GM21576 (cell line): ENCODE measurements around the gene CHAD.
"Not testable (repeated sequence)": the region's sequence is repeated elsewhere in the genome, so short reads cannot be mapped to it uniquely, and the experiment has no call there.

Experiments used
- ATAC-seq: cut with Tn5 transposase; IDR thresholded peaks from one replicate; pipeline ENCODE4 v1.9.1; 2021; ENCODE audit warnings: mild to moderate bottlenecking, moderate library complexity; ENCODE audit not compliant: unreplicated experiment

The CHAD gene

DNA sequence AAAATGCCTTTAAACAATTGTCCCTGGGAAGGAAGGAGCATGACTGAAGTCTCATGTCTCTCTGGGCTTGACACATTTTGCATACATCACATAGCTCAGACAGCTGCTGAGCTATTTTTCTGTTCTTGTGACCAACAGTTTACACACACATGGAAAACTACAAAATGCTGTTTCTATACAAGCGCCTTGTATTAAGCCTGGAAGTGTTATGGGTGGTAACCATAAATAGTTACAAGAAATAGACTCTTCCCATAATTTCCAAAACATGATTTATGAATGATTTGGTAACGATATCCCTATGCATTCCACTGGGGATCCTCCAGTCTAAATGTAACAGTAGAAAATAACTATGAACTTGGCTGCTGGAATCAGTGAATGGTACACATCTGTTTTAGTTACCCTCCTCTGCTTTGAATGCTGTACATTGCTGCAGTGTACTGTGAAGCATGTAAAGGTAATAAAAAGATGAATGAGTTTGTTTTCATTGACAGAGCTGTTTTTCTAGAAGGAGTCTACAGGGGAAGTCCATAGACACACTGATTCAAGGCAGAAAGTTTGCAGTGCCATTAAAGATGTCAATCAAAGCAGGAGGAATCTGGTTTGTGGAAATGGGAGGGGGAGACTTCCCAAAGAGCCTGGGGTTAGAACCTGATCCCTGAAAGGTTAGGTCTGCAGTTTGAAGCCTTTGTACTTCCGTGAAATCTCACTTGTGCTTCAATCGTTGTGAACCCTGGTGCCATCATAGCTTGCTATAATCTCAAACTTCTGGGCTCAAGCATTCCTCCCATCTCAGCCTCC is 37.7 kb downstream of the CHAD start:
- no peak for ATAC-seq

DNA sequence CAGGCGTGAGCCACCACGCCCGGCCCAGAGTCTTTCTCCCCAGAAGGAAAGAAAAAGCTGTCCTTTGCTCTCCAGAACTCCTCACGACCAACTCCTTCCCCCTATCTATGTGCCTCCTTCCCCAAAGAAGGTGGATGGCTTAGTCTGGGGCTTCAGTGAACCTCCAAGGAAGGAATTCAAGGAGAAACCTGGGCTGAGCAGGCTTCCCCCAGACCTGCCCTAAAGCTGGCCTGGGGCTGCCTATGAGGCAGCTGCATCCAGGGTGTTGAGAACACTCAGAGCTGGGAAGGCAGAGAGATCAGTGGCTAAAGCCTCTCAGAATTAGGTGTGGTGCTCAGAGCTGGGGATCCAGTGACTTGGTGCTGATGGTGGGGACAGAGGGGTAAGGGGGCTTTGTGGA is 38.9 kb downstream of the CHAD start:
- no peak for ATAC-seq

DNA sequence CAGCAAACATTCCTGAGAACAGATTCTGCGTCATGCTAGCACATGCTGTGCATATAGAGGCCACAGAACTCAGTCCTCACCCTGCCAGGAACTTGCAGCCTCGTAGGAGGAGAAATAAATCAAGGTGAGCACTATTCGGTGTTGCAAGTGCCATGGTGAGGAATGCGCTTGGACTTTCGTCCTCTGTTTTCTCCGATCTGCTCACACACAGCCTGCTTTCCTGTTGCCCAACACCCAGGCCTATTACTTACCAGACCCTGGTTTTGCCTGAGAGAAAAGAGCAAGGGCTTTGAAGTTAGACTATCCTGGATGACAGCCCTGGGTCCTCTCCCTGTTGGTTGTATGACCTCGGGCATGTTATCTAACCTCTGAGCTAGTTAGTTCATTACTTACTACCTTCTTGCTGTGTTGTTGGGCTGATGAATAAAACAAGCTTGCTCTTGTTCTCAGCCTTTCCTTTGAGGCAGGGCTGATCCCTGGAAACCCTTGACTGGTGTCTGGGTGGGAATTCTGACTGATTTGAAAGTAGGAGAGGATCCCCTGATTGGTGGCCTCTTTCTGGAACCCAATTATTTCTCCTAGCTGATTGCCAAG is 39.8 kb downstream of the CHAD start:
- no peak for ATAC-seq

DNA sequence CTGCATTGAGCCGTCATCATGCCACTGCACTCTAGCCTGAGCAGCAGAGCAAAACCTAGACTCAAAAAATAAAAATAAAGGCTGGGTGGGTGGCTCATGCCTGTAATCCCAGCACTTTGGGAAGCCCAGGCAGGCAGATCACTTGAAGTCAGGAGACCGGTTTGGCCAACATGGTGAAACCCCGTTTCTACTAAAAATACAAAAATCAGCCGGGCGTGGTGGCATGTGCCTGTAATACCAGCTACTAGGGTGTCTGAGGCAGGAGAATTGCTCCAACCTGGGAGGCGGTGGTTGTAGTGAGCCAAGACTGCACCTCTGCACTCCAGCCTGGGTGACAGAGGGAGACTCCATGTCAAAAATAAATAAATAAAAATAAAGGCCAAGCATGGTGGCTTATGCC is 40.6 kb downstream of the CHAD start:
- ATAC-seq: not testable (repeated sequence)

DNA sequence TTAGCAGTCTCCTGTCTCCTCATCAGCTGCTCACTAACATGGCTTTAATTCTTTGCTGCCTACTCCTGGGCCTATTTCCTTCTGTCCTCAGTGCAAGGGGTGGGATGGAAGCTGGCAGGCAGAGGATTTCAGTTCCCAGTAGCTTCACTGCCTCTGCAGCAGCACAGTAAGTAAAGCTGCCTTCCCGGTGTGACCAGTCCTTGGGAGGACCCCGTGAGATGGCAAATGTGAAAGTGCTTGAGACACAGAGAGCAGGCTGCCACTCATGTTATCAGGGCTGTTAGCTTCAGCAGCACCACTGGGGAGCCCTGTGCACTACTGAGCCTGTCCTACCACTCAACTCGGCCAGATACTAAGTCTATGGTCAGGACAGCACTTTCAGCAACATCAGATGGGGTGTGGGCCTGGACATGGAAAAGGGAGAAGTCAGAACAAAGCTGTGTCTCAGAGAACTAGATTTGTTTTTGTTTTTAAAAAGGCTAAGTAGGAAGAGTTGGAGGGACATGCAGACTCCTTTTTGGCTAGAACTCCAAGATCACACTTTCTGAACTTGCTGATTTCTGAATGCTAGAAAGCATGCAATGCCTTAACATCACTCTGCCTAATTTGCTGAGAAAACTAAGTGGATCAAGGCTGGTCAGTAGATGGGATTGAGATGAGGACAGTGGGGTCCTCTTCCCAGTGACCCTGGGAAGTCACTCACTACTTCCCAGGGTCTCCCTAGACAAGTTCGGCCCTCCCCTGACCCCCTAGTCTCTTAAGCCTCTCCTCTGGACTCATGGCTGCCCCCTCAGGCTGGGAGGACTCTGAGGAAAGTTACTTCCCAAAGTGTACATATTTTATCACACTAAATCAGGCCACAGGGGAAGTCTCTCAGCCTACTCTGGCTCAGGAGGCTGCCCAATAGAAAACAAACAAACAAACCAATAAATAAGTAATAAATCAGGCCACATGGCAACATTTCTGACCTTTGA is 41.6 kb downstream of the CHAD start:
- ATAC-seq: no peak

DNA sequence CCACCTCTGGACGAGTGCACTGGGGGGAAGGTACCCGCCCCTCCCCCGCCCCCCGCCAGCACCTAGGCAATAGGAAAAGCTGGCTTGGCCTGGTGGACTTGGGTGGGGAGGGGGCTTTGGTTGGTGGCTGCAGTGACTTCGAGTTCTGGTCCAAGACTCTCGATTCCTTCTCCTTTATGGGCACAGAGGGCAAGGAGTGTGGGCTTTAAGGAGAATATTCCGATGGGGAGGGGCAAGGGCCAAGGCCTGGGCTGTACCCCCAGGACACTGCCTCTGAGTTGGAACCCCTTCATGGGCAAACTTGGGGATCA is 42.3 kb downstream of the CHAD start:
- ATAC-seq: no peak

DNA sequence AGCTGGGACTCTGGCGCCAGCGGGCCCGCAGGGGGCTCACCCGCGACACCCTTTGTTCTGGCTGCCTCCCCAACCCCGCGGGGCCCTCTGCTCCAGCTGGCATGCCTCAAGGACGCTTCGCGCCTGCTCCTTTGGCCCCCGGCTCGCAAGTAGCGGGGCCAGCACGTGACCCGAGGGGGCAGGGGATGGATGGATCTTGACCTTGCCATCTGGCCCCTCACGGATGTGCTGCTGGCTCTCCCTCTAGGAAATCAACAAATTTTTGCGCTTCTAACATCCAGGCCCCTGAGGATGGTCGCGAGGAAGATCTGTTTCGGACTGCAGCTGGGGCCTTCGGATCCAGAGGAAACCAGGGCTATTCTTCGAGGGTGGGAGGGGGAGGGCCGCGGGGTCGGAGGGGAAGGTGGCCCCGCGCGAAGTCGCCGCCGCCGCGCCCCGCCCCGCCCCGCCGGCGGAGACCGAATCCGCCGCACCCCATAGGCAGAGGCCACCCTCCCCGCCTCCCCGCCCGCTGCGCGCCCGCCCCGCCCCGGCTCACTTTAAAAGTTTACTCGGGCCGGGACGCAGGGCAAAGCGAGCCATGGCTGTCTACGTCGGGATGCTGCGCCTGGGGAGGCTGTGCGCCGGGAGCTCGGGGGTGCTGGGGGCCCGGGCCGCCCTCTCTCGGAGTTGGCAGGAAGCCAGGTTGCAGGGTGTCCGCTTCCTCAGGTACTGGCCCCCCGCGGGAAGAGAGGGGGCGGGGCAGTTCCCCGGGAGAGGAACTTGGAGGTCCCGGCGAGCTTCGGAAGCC is 42.8 kb downstream of the CHAD start, which contains the start of gene ACSF2:
ACSF2 (plus strand) TSS at position 537 of the 790 bp plus-strand sequence; CDS start at position 581, 44 bp downstream.
- ATAC-seq: no peak

DNA sequence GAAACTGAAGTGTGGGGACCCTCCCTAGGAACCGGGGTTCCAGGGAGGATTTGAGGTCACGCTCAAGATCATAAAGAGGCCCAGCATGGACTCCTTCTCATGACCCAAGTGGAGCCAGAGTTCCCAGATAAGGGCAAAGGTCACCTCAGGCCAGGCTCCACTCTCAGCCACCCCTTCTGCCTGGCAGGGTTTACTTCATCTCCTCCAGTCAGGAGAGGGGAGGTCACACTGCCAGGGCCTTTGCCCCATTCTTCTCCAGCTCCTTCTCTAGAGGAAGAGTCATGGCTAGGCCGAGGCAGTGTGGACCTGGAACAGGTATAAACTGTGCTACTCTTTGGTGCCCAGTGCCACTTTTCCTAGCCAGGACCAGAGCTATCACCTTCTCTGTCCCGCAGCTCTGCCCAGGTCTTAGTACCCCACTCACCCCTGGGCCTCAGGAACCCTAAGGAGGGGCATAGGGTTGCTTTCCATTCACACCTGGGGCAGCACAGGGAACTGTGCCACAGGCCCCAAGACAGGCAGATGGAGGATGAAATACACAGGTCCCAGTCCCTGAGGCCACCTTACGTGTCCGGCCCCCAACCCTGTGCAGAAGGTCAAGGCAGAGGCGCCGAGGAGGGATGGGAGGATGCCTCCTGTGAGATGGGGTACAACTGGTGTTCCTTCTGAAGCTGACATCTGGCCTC is 43.5 kb downstream of the CHAD start:
- ATAC-seq: no peak

DNA sequence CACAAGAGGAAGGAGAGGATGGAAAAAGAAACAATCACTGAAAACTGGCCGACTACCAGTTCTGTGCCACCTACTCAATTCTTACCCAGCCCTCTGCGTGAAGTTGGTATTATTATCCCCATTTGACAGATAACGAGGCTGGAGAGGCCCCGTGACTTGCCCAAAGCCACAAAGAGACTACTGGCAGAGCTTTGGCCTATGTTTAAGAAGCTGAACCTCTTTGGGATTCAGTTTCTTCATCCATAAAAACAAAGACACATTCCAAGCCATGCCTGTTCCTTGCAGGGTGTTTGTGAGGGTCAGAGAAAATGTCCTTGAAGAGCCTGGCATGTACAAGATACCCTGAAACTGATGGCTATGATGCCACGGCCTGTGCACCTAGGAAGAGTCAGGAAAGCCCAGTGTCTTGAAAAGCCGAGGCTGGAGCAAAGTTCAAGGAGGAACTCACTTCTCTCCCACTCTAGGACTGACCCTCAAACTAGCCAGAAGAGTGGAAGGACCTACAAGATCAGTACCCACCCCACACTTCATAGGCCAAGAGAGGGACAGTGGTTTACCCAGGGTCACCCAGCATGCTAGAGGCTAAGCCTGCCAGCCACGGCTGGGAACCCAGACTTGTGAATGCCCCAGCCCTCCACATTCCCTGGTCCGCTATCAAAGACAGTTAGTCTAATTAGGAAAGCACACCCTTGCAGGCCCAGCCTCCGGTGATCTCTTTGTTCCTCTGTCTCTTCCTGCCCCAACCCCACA is 44.3 kb downstream of the CHAD start:
- ATAC-seq: no peak

DNA sequence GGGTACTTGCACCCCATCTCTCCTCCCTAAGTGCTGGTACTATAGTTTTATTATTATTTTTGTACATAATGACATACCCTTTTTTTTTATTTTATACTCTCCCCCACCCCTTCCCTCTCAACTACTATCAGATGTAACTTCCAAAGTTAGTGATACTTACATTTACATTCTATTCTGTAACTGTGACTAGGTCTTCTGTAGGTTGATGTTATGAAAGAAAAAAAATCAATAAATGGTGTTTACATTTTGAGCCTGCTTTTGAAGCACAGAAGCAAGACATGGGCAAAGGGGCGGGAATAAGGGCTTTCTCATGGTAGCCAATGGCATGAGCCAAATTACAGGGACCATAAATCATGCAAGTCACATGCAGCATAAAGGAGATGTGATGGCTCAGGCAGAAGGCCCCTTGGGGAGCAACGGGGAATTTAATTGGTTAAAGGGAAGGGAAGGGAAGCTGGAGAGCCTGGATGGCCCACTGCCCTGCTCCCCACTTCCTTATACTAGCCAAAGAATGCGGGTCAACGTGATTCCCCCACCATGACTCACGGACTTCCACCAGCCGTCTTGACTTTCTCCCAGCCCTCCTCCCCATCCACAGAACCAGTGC is 45.0 kb downstream of the CHAD start:
- ATAC-seq: no peak

DNA sequence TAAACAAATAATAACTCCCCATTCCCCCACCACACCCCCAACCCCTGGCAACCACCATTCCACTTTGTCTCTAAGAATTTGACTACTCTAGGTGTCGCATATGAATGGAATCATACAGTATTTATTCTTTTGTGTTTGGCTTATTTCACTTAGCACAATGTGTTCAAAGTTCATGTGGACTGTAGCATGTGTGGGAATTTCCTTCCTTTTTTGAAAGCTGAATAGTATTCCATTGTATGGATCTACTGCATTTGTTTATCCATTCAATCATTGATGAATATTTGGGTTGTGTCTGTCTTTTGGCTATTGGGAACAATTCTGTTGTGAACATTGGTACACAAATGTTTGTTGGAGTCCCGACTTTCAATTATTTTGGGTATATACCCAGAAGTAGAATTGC is 45.9 kb downstream of the CHAD start:
- ATAC-seq: no peak

DNA sequence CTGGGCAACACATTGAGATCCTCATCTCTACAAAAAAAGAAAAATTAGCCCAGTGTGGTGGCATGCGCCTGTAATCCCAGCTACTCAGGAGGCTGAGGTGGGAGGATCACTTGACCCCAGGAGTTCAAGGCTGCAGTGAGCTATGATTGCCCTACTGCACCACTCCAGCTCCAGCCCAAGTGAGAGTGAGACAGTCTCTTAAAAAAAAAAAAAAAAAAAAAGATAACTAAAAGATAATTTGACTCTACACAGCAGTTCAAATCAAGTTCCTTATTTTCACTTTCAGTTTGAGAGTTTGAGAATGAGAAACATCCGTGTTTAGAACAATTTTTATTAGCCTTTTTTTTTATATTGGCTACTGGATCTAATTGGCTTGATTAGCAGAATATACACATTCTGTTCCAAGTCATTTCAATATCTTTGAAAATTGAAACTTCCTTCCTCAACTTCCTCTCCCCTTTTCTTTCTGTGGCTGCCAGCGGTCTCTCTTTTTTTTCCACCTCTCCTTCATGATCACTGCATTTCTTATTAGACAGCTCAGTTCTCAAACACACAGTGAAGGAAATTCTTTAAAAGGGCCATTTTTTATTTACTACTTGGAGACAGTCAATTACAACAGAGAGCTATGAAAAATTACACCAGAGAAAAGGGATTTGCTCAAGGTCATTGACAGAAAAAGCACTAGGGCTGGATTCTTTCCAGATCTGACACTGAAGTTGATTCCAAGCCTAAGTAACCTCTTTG is 47.2 kb downstream of the CHAD start:
- no peak for ATAC-seq

DNA sequence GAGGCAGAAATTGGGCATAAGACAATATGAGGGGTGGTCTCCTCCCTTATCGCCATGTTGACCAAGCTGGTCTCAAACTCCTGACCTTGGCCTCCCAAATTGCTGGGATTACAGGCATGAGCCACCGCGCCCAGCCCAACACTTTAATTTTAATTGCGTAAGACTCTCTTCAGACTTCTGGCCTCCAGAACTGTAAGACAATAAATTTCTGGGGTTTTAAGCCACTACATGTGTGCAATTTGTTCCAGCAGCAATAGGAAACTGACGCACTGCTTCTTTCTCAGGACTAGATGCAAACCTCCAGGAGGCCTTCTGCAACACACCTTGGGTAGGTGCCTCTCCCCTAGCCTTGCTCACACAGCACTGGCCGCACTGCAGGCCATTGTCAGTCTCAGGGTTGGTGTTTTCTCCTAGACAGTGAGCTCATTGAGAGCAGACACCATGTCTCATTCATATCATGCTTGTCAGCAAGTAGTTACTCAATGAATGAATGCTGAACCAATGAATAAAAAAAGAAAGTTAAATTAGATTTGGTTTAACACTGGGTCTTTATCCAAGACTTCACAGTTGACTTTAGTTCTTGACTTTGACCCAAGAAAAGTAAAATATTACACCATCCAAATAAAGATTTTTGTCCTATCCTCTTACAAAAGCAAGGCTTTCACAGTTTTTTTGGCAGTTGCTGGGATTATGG is 48.1 kb downstream of the CHAD start:
- no peak for ATAC-seq

DNA sequence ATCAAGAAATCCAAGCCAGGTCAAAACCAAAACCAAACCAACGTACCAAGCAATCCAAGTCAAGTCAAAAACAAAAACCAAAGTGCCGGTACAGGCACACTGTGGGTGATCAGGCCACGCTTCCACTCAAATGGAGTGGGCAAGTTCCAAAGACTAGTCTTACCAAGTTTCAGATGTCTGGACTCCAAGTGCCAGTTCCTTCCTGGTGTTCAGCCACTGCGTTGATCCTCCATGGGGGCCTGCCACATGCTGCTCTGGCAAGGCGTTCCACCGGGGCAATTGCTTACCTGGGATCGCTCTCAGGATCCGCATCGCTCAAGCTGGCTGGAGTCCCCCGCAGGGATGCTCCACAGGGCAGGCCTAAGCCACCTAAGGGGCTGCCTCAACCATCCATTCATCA is 49.1 kb downstream of the CHAD start:
- ATAC-seq: not testable (repeated sequence)

DNA sequence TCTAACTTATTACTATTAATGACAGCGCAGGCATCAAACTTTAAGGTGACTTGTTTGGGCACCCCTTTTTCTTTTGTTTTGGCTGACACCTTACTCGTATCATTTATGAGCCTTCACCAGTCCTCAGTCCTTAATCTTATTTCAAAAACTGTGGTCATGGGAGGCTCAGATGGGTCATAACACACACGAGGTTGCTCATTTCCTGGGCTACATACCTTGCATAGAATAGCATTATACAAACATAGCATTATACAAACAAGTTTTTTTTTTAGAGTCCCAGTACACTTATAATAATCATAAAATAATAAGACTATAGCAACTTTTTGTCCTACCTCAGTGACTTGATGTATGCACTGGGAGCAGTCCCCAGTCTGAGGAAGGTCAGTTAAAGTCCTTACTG is 53.9 kb downstream of the CHAD start:
- no peak for ATAC-seq
